A549 (cell line): Measurements from ENCODE around the gene CHCHD6.

Experiments
- POLR2A ChIP-seq: IDR thresholded peaks from 2 replicates; pipeline ENCODE4 v1.6.1; 2012; ENCODE audit warnings: mild to moderate bottlenecking, low read length
- TF ChIP-seq, protein P1 (sequence below): fragments of >200 bp; sonication (Bioruptor Twin); formaldehyde crosslinking; IDR thresholded peaks from 3 replicates; pipeline ENCODE4 v1.5.1; 2016

DNA sequence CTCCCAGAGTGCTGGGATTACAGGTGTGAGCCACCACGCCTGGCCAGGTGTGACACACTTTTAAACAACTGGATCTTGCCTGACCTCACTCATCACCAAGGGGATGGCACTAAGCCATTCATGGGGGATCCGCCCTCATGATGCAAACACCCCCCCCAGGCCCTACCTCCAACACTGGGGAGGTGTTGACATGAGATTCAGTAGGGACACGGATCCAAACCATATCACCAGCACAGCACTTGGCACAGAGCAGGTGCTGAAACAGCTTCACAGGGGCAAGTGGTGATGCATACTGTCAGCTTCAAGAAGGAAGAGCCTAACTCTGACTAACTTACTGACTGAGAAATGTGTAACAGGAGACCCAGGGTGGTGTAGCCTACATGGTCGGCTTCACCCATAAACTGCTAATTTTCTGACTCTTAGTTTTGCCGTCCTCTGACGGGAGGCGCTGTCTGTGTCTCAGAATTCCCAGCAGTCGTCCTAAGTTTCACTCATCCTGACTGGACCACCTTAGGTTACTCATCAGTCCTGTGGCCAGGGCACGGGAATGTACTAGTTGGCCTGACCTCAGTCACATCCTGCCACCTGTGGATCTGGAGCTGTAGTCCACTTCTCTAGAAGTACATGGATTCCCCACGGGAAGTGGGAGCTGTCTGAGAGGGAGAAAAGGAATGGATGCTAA lies 197.0 kb downstream of the CHCHD6 start:
- TF ChIP-seq, protein P1, sequence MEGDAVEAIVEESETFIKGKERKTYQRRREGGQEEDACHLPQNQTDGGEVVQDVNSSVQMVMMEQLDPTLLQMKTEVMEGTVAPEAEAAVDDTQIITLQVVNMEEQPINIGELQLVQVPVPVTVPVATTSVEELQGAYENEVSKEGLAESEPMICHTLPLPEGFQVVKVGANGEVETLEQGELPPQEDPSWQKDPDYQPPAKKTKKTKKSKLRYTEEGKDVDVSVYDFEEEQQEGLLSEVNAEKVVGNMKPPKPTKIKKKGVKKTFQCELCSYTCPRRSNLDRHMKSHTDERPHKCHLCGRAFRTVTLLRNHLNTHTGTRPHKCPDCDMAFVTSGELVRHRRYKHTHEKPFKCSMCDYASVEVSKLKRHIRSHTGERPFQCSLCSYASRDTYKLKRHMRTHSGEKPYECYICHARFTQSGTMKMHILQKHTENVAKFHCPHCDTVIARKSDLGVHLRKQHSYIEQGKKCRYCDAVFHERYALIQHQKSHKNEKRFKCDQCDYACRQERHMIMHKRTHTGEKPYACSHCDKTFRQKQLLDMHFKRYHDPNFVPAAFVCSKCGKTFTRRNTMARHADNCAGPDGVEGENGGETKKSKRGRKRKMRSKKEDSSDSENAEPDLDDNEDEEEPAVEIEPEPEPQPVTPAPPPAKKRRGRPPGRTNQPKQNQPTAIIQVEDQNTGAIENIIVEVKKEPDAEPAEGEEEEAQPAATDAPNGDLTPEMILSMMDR, result no peak
- no peak for TF ChIP-seq POLR2A
